DMS 273 (cell line): ENCODE measurements around the gene TTC3.
"Not testable (repeated sequence)": the region's sequence is repeated elsewhere in the genome, so short reads cannot be mapped to it uniquely, and the experiment has no call there.

Experiments
- DNase-seq: peaks from one replicate; lab custom pipeline; 2025; ENCODE audit not compliant: unreplicated experiment; lab: John Stamatoyannopoulos, UW

The TTC3 gene

GRCh38 chr21:37220433-37220980 lies 147.5 kb downstream of the TTC3 start:
- DNase-seq, result peak; percentile 84

GRCh38 chr21:37220981-37221664 lies 148.1 kb downstream of the TTC3 start:
- DNase-seq, result peak; percentile 99

DNA sequence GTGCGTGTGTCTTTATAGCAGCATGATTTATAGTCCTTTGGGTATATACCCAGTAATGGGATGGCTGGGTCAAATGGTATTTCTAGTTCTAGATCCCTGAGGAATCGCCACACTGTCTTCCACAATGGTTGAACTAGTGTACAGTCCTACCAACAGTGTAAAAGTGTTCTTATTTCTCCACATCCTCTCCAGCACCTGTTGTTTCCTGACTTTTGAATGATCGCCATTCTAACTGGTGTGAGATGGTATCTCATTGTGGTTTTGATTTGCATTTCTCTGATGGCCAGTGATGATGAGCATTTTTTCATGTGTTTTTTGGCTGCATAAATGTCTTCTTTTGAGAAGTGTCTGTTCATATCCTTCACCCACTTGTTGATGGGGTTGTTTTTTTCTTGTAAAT lies 149.2 kb downstream of the TTC3 start:
- DNase-seq, result not testable (repeated sequence)

DNA sequence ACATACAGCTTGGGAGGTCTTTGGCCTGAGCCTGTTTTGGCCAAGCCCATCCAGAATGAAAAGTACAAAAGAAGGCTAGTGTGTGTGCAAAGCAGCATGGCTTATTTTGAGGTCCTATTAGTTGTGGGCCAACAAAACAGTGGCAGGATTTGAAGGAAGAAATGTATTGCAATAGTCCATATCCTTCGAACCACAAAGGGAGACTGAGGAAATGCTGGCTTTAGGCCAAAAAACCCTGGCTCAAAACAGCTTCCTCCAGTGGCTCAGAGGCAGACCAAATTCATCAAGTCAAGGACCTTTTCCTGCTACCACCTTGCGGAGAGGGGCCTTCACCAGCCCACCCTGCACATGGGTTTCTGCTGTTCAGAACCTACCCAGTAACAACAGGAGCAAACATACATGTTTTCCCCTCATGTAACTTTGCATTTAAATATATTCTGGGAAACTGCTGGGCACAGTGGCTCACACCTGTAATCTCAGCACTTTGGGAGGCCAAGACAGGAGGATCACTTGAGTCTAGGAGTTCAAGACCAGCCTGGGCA lies 150.8 kb downstream of the TTC3 start:
- DNase-seq, result no peak

DNA sequence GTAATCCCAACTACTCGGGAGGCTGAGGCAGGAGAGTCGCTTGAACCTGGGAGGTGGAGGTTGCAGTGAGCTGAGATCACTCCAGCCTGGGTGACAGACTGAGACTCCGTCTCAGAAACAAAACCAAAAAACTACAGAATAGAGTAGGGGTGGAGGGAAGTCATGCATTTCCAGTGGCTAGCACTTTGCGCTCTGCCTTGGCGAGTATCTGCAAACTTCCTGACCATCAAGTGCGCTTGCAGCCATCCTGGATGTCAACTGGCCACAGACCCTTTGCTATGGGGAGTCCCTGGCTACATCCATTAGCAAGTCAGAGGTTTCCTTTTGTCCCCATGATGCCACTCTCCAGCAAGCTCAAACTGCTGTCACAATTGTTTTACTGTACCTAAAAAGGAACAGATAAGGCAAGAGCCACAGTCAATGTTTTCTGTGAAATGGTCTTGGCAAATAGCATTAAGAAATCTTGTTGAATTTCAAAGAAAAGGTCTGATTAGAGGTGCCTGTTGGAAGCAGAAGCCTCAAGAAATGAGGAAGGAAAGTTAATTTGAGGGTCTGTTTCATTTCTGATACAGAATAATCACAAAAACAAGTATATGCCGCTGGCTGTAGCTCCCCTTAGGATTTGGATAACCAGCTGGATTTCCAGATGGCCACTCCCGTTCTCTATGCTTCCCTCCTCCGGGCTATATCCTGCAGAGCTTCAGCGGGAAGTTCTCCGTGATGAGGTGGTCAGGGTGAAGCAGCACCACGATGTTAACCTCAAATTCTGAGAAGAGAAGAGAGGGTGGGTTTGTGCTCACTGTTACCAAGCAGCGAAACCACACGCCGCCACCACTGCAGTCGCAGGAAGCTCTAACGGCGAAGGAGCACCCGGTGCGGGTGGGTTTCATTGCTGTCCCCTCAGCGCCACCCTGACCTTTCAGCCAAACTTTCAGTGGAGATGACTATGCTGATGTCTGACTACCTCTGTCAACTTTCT lies 152.1 kb downstream of the TTC3 start:
- DNase-seq, result no peak

- no peak for DNase-seq
Observed at GRCh38 chr21:37226041-37226920, 153.2 kb downstream of the TTC3 start.

GRCh38 chr21:37227071-37228002 lies 154.3 kb downstream of the TTC3 start:
- DNase-seq, result no peak

GRCh38 chr21:37228003-37228400 lies 154.9 kb downstream of the TTC3 start:
- no peak for DNase-seq

- no peak for DNase-seq
Observed at GRCh38 chr21:37230632-37231248, 157.7 kb downstream of the TTC3 start.

- no peak for DNase-seq
Observed at GRCh38 chr21:37231249-37231645, 158.2 kb downstream of the TTC3 start.

DNA sequence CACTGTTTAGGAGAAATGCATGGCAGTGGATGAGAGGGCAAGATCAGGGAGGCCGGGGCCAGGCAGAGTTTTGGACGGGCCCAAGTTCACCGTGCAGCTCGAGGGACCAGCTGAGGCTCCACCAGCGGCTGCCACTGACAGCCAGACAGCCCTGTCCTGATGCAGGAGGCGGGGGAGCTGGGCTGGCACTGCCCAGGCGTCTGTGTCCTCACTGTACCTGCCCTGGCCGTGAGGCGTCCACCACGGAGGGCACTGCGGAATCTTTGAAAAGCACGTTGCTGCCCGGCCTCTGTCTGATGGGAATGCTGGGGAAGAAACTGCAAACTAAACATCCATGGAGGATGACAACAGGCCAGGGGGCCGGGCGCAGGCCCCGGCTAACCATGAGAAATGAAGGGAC lies 158.6 kb downstream of the TTC3 start:
- DNase-seq, result no peak

GRCh38 chr21:37232274-37233018 lies 159.4 kb downstream of the TTC3 start:
- no peak for DNase-seq

DNA sequence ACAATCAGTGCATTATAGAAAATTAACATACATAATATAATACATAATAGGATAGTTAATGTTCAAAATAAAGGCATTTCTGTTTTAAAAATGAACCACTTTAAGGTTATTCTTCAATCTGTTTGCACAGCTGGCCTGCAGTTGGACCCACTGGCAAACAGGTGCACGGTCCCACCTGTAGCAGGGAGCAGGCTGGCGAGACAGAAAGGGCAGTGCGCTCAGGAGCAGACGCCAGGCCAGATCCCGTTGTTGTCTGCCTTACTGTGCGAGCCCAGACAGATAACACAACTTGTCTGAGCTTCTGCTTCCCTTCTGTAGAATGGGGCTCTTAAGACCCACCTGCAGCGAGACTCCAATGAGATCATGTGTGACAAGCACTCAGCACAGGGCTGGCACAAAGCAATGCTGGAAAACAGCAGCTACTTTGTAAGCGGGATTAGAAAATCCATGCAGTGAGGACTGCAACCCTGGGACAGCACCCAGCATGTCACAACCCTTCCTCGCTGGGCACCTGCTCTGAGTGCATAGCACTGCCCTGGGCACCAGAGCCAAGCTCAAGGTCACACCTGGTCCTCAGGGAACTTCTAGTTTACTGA lies 160.6 kb downstream of the TTC3 start:
- DNase-seq, result no peak

DNA sequence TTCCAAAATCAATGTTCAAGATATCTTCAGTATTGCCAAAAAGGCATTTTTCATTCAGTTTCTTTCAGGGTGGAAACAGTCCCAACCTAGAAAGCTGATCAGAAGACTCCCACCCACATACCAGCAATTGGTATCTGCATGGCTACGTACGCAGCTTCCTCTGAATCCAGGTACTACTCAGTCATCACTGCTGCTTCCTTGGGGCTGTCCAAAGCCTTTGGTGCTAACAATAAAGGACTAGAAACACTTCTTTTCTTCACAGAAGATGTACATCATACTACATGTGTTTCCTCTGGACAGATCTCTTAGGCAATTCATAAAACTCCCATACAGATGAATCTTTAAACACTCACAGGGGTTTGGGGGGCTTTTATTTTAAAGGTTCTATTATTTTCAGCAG lies 164.3 kb downstream of the TTC3 start:
- no peak for DNase-seq

GRCh38 chr21:37237764-37238163 lies 164.7 kb downstream of the TTC3 start:
- DNase-seq, result no peak

DNA sequence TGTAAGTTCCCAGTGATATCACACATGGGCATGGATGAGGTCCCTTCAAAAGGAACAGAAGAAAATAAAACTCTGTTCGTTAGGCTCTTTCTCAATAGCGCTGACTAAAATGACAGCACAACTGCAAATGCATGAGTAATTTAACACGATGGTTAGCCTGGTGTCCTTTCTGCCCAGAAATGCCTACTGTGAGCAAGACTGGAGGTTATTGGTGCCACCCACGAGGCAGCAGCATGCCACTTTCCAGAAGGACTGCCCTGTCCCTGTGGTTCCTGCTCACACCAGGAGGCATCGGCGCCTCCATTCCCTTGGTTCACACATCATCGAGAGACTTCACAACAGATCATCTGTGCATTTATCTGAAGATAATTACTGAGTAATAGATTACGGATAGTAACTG lies 167.9 kb downstream of the TTC3 start:
- no peak for DNase-seq

DNA sequence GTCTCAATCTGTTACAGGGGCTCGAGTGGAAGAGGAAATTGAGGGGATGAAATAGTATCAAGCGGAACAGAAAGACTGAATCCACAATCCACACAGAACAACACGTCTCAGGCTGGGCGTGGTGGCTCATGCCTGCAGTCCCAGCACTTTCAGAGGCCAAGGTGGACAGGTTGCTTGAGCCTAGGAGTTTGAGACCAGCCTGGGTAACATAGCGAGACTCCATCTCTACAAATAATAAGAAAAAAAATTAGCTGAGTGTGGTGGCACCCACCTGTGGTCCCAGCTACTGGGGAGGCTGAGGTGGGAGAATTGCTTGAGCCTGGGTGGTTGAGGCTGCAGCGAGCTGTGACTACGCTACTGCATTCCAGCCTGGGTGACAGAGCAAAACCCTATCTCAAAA lies 168.4 kb downstream of the TTC3 start:
- DNase-seq, result no peak

DNA sequence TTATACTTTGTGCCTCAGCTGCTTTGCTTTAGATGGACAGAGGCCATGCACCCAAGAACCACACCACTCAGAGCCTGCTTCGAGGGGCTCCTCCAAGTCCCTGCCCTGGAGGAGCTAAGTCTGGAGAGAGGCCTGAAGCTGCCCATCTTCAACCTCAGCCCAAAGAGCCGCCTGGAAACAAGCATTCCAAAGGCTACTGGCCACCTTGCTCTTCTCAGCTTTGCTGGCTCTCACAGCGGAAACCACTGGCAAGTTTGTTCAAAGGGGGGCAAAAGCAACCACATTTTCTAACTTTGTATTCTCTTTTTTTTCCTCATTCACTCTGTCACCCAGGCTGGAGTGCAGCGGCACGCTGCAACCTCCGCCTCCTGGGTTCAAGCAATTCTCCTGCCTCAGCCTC lies 170.9 kb downstream of the TTC3 start:
- no peak for DNase-seq
